IPS-18c (cell line): ENCODE data around the gene KRTAP12-2.
"Not testable (repeated sequence)": the region's sequence is repeated elsewhere in the genome, so short reads cannot be mapped to it uniquely, and the experiment has no call there.

ENCODE experiments used
- H3K4me3 ChIP-seq: 2 replicates; pipeline ENCODE4 v1.7.0; 2013; ENCODE audit warnings: low read depth, mild to moderate bottlenecking, low read length, moderate library complexity; ENCODE audit not compliant: insufficient read depth
- H3K9me3 ChIP-seq: one replicate; pipeline ENCODE4 v1.6.1; 2013; ENCODE audit warnings: mild to moderate bottlenecking, low read length, moderate library complexity; ENCODE audit not compliant: control insufficient read depth, insufficient read depth

KRTAP12-2 gene

GRCh38 chr21:44703731-44704635 is 37.3 kb upstream of the KRTAP12-2 start:
- H3K9me3 ChIP-seq, result peaks cover 2% of the 10 kb centered on the region
- peak overlapping the region; percentile 38; the same call in 1 of the 2 replicates for H3K4me3 ChIP-seq

GRCh38 chr21:44702973-44703730 is 36.4 kb upstream of the KRTAP12-2 start:
- Histone ChIP-seq H3K9me3 (peaks cover 2% of the 10 kb centered on the region), H3K4me3 (no peak overlapping the region)

GRCh38 chr21:44702111-44702972 is 35.6 kb upstream of the KRTAP12-2 start:
- peaks cover 2% of the 10 kb centered on the region for H3K9me3 ChIP-seq
- H3K4me3 ChIP-seq, result no peak overlapping the region

GRCh38 chr21:44701541-44701940 is 34.8 kb upstream of the KRTAP12-2 start:
- Histone ChIP-seq H3K4me3 (no peak overlapping the region), H3K9me3 (peaks cover 2% of the 10 kb centered on the region)

DNA sequence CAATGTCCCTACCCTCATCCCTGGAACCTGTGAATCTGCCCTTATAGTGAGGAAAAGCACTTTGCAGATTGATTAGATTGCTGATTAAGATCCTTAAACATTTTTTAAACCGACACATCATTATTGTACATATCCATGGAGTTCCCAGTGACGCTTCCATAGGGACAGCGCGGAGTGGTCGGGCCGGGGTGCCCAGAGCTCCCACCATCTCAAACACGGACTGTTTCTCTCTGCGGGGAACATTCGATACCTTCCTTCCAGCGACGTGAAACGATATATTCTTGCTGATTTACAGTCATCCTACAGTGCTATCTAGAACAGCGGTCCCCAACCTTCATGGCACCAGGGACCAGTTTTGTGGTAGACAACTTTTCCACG is 34.3 kb upstream of the KRTAP12-2 start:
- H3K4me3 ChIP-seq, result no peak overlapping the region
- H3K9me3 ChIP-seq, result no peaks in the 10 kb centered on the region

GRCh38 chr21:44700101-44701022 is 33.6 kb upstream of the KRTAP12-2 start:
- no peak overlapping the region for H3K4me3 ChIP-seq
- no peaks in the 10 kb centered on the region for H3K9me3 ChIP-seq

GRCh38 chr21:44699502-44700001 is 32.8 kb upstream of the KRTAP12-2 start:
- H3K9me3 ChIP-seq, result no peaks in the 10 kb centered on the region
- no peak overlapping the region for H3K4me3 ChIP-seq

DNA sequence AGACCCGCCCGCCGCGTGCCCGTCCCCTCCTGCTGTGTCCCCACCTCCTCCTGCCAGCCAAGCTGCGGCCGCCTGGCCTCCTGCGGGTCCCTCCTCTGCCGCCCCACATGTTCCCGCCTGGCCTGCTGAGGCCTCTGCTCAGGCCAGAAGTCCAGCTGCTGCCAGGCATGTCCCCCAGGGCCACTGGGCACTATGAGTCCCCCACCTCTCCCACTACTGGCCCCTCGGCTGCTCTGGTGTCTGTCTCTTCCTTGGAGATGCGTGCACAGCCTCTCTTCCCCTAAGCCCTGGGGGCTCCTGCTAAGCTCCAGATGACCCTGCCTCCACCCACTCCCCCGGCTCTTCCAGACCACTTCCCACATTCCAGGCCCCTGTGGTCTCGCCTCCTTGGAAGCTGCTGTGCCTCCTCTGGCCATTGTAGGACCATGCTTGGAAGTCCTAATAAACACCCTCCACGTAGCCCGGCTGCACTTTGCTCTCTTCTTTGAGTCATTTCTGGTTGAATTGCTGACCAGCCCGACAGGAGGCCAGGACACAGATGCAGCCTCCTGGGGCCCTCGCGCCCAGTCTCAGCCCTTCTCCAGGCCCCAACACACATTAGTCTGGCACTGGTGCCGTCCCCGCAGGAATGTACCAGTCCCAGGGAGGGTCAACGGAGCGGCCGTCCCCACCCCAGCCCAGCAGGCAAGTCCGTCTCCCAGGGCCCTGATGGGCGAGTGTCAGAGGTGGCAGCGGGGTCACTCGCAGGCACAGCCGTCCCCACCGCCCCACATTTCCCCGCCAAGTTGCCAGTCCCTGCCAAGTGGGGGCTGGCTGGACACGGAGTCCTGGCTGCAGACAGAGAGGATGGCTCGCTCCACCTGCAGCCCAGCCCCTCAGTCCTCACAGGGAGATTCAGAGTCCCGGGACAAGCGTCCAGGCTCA is 31.3 kb upstream of the KRTAP12-2 start:
- no peaks in the 10 kb centered on the region for H3K9me3 ChIP-seq
- no peak overlapping the region for H3K4me3 ChIP-seq

- H3K9me3 ChIP-seq, H3K4me3 ChIP-seq: not testable (repeated sequence)
Measured at GRCh38 chr21:44697172-44697810, 30.6 kb upstream of the KRTAP12-2 start, which contains the start of gene KRTAP10-12. Gene KRTAP10-12 (plus strand): TSS chr21:44697172. CDS start chr21:44697202, 30 bp downstream.

- Histone ChIP-seq H3K9me3 (no peaks in the 10 kb centered on the region), H3K4me3 (no peak overlapping the region)
Measured at GRCh38 chr21:44696572-44696971, 29.8 kb upstream of the KRTAP12-2 start.

GRCh38 chr21:44695641-44696040 is 28.9 kb upstream of the KRTAP12-2 start:
- no peaks in the 10 kb centered on the region for H3K9me3 ChIP-seq
- H3K4me3 ChIP-seq, result no peak overlapping the region

GRCh38 chr21:44695184-44695583 is 28.5 kb upstream of the KRTAP12-2 start:
- H3K9me3 ChIP-seq, result no peaks in the 10 kb centered on the region
- H3K4me3 ChIP-seq, result no peak overlapping the region

DNA sequence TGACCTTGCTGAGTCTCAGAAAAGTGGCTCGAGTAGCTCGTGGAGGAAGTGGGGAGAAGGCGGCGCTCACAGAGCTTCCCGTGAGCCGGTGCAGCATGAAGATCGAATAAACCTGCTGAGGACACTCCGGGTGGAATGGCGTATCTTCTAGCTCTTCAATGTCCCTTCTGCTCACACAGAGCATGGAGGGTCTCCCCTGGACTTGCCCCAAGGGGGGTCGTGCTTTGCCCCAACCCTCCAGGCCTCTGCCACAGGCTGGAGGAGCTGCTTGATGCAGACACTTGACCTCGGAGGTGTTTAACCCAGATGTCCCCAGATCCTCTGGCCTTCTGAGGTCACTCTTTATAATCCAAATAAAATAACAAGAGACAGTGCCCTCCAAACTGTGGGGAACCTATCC is 28.0 kb upstream of the KRTAP12-2 start:
- H3K4me3 ChIP-seq, result no peak overlapping the region
- no peaks in the 10 kb centered on the region for H3K9me3 ChIP-seq

DNA sequence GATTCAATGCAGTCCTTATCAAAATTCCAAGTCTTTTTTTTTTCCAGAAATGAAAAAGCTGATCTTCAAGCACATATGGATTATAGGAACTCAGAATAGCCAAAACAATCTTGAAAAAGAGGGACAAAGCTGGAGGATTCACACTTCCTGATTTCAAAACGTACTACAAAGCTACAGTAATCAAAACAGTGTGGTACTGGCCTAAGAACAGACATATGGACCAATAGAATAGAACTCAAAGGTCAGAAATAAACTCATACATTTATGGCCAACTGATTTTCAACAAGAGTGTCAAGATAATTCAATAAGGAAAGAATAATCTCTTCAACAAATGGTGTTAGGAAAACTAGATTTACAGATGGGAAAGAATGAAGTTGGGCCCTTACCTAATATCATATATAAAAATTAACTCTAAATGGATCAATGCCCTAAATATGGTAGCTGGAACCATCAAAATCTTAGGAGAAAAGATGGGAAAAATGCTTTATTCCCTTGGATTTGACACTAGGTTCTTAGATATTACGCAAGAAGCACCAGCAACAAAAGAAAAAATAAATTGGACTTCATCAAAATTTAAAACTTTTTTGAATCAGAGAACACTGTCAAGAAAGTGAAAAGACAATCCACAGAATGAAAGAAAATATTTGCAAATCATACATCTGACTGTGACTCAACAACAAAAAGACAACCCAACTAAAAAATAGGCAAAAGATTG is 26.2 kb upstream of the KRTAP12-2 start:
- Histone ChIP-seq H3K9me3 (no peaks in the 10 kb centered on the region), H3K4me3 (no peak overlapping the region)
